CD14-positive monocyte (primary cell): ENCODE results near the gene GRM2. TPM values are rescaled to one million over a fixed set of nuclear protein-coding genes. Genes with fewer than 3 reads are reported as not detected.
A peak's percentile ranks its signal among the peaks of the same experiment; 100 is the strongest.

Source experiments
- DNase-seq, 3 donors: peaks; one replicate each; pipeline ENCODE4 v3.0.0-alpha.2; 2011 to 2022
- H2AFZ ChIP-seq: 2 replicates; pipeline ENCODE4 v1.6.0; 2012; ENCODE audit warnings: mild to moderate bottlenecking, low read depth, low read length, inconsistent platforms; ENCODE audit not compliant: insufficient read depth, poor library complexity, severe bottlenecking
- H3K27ac ChIP-seq, 2 donors: 1 replicate in 1 of 2; 2 replicates in 1 of 2; pipeline ENCODE4 v1.5.1; 2012 to 2013; ENCODE audit warnings: low read length in 2 of 2, control low read depth in 1 of 2, inconsistent platforms in 1 of 2, low read depth in 1 of 2, mild to moderate bottlenecking in 1 of 2
- H3K27me3 ChIP-seq, 2 donors: one replicate each; pipeline versions ENCODE4 v1.6.0 to v1.6.1; 2011 to 2013; ENCODE audit warnings: low read length in 2 of 2; ENCODE audit not compliant: control insufficient read depth in 2 of 2, insufficient read depth in 2 of 2
- H3K36me3 ChIP-seq, 2 donors: replicated peaks in 1 of 2; 1 replicate in 1 of 2; 2 replicates in 1 of 2; pipeline versions ENCODE4 v1.5.1 to v1.6.1; 2012 to 2013; ENCODE audit warnings: low read length in 2 of 2, control low read depth in 1 of 2, inconsistent platforms in 1 of 2, mild to moderate bottlenecking in 1 of 2; ENCODE audit not compliant: insufficient read depth in 2 of 2, control insufficient read depth in 1 of 2
- H3K4me1 ChIP-seq, 2 donors: 1 replicate in 1 of 2; 2 replicates in 1 of 2; pipeline versions ENCODE4 v1.5.1 to v1.6.1; 2012 to 2013; ENCODE audit warnings: low read length in 2 of 2, control low read depth in 1 of 2, inconsistent platforms in 1 of 2, mild to moderate bottlenecking in 1 of 2, moderate library complexity in 1 of 2; ENCODE audit not compliant: insufficient read depth in 2 of 2, control insufficient read depth in 1 of 2
- H3K4me2 ChIP-seq: replicated peaks from 2 replicates; pipeline ENCODE3; 2012; ENCODE audit warnings: low read length, moderate library complexity, mild to moderate bottlenecking; ENCODE audit not compliant: poor library complexity, severe bottlenecking; ENCODE audit errors: extremely low read depth
- H3K4me3 ChIP-seq, 3 experiments: fragments of 200-600 bp in 1 of 3; sonication (generic) in 1 of 3; replicated peaks in 1 of 3; 1 replicate in 2 of 3; 2 replicates in 1 of 3; pipeline ENCODE4 v1.5.1; 2011 to 2013; ENCODE audit warnings: low read length in 3 of 3, mild to moderate bottlenecking in 3 of 3, control low read depth in 2 of 3, low read depth in 2 of 3, inconsistent platforms in 1 of 3, moderate library complexity in 1 of 3
- H3K79me2 ChIP-seq: 2 replicates; pipeline ENCODE4 v1.6.0; 2012; ENCODE audit warnings: mild to moderate bottlenecking, control low read depth, inconsistent platforms, low read length, moderate library complexity; ENCODE audit not compliant: insufficient read depth
- H3K9ac ChIP-seq: 2 replicates; pipeline ENCODE4 v1.6.0; 2017; ENCODE audit warnings: low read length, mild to moderate bottlenecking; ENCODE audit not compliant: insufficient read depth, poor library complexity, severe bottlenecking
- H3K9me3 ChIP-seq, 2 donors: replicated peaks in 1 of 2; 1 replicate in 1 of 2; 2 replicates in 1 of 2; pipeline versions ENCODE4 v1.5.1 to v1.6.1; 2012 to 2013; ENCODE audit warnings: low read length in 2 of 2, control low read depth in 1 of 2; ENCODE audit not compliant: control insufficient read depth in 1 of 2, insufficient read depth in 1 of 2
- H4K20me1 ChIP-seq: 2 replicates; pipeline ENCODE4 v1.6.0; 2012; ENCODE audit warnings: mild to moderate bottlenecking, low read length, control low read depth, moderate library complexity; ENCODE audit not compliant: insufficient read depth
- H3K27ac Mint-ChIP-seq, 7 donors: one replicate each; pipeline ENCODE4 v1.8.0; 2020; ENCODE audit warnings: mild to moderate bottlenecking in 7 of 7, mixed read lengths in 7 of 7, moderate library complexity in 6 of 7, inconsistent platforms in 2 of 7
- H3K27me3 Mint-ChIP-seq, 3 donors: one replicate each; pipeline ENCODE4 v1.8.0; 2021 to 2022; ENCODE audit warnings: low read depth in 3 of 3, mild to moderate bottlenecking in 3 of 3, mixed read lengths in 3 of 3, moderate library complexity in 3 of 3, inconsistent platforms in 1 of 3
- H3K36me3 Mint-ChIP-seq, 2 donors: one replicate each; pipeline ENCODE4 v1.8.0; 2020; ENCODE audit warnings: mixed read lengths in 2 of 2, inconsistent platforms in 1 of 2, mild to moderate bottlenecking in 1 of 2
- H3K4me1 Mint-ChIP-seq: one replicate; pipeline ENCODE4 v1.8.0; 2020; ENCODE audit warnings: mild to moderate bottlenecking, mixed read lengths
- H3K4me3 Mint-ChIP-seq, 2 donors: one replicate each; pipeline ENCODE4 v1.8.0; 2020; ENCODE audit warnings: mild to moderate bottlenecking in 2 of 2, mixed read lengths in 2 of 2, moderate library complexity in 1 of 2
- H3K9me3 Mint-ChIP-seq, 7 donors: one replicate each; pipeline ENCODE4 v1.8.0; 2020 to 2022; ENCODE audit warnings: mixed read lengths in 7 of 7, mild to moderate bottlenecking in 6 of 7, moderate library complexity in 6 of 7, inconsistent platforms in 2 of 7
- WGBS: methylation state at CpG from one replicate; pipeline ENCODE4 v1.1.5; 2013; ENCODE audit warnings: missing lambda C conversion rate; ENCODE audit not compliant: insufficient coverage; 5-methylcytosine and 5-hydroxymethylcytosine counted together
- intact Hi-C, 2 donors: fragments of 100-400 bp; cut with micrococcal nuclease; formaldehyde crosslinking; loops; one replicate each; pipeline versions ENCODE4 v1.15.0 to v1.15.1; 2023
- polyA plus RNA-seq, 3 donors: library from polyadenylated mRNA; depleted of rRNA in 1 of 3; unstranded in 2 of 3; stranded (reverse) in 1 of 3; fragments of 300-500 nt in 2 of 3; fragments of >200 nt in 1 of 3; fragmentation: Illumina TruSeq in 2 of 3; gene quantifications; 1 replicate in 2 of 3; 2 replicates in 1 of 3; pipeline ENCODE4 v1.2.3, GENCODE V29; 2012 to 2021
- TF ChIP-seq, protein P1 (sequence below): fragments of 200-600 bp; IDR thresholded peaks from one replicate; pipeline ENCODE4 v1.8.0; 2022; ENCODE audit warnings: antibody characterized with exemption, mild to moderate bottlenecking

The GRM2 gene
- polyA plus RNA-seq, 3 donors, result 0.72 TPM; not detected in 2

DNA sequence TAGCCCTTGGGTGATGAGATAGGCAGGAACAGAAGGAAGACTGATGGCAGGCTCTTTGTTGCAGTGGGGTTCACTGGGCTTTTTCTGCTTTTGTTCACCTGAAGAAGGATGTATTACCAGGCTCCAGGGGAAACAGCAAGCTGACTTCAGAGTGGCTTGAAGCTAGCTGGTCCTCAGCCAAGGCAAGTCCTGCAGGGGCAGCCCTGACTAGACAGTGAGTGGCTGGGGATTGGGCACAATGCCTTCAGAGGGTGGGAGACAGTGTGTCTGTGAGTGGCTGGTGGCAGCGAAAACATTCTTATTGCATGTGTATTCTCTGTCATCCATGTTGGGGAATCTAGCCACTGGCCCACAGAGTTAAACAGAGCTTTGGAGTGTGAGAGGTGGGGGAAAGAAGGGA, 38.1 kb upstream of the GRM2 start:
- no CpG with 5 or more reads among the region's 1 CpG for WGBS
- Mint-ChIP-seq H3K9me3 (no peaks in the 10 kb centered on the region), H3K36me3 (peaks cover 12 to 19% of the 10 kb centered on the region in 2 donors), H3K27me3 (no peaks in the 10 kb centered on the region), H3K4me1 (peaks cover 57% of the 10 kb centered on the region), H3K4me3 (peak overlapping the region in 1 of 2 donors; percentile 36), H3K27ac (peak overlapping the region in 6 of 7 donors; percentile 55 to 91 (median 76))
- H3K36me3 ChIP-seq, result peaks cover 0 to 13% of the 10 kb centered on the region in 2 donors
- intact Hi-C loops, result no loop called here
- H3K4me2 ChIP-seq, result peak overlapping the region; percentile 99
- H3K4me1 ChIP-seq, result peaks cover 45 to 62% of the 10 kb centered on the region in 2 donors
- TF ChIP-seq, protein P1, sequence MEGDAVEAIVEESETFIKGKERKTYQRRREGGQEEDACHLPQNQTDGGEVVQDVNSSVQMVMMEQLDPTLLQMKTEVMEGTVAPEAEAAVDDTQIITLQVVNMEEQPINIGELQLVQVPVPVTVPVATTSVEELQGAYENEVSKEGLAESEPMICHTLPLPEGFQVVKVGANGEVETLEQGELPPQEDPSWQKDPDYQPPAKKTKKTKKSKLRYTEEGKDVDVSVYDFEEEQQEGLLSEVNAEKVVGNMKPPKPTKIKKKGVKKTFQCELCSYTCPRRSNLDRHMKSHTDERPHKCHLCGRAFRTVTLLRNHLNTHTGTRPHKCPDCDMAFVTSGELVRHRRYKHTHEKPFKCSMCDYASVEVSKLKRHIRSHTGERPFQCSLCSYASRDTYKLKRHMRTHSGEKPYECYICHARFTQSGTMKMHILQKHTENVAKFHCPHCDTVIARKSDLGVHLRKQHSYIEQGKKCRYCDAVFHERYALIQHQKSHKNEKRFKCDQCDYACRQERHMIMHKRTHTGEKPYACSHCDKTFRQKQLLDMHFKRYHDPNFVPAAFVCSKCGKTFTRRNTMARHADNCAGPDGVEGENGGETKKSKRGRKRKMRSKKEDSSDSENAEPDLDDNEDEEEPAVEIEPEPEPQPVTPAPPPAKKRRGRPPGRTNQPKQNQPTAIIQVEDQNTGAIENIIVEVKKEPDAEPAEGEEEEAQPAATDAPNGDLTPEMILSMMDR, result no peak
- DNase-seq, result no peak
- no peak overlapping the region for H3K9ac ChIP-seq
- peaks cover 23% of the 10 kb centered on the region for H3K79me2 ChIP-seq
- no peak overlapping the region for H2AFZ ChIP-seq
- no peaks in the 10 kb centered on the region for H3K27me3 ChIP-seq
- H3K4me3 ChIP-seq, result no peak overlapping the region
- peaks cover 12% of the 10 kb centered on the region for H4K20me1 ChIP-seq
- H3K9me3 ChIP-seq, result no peaks in the 10 kb centered on the region
- peak overlapping the region in 1 of 2 donors; percentile 81 for H3K27ac ChIP-seq

DNA sequence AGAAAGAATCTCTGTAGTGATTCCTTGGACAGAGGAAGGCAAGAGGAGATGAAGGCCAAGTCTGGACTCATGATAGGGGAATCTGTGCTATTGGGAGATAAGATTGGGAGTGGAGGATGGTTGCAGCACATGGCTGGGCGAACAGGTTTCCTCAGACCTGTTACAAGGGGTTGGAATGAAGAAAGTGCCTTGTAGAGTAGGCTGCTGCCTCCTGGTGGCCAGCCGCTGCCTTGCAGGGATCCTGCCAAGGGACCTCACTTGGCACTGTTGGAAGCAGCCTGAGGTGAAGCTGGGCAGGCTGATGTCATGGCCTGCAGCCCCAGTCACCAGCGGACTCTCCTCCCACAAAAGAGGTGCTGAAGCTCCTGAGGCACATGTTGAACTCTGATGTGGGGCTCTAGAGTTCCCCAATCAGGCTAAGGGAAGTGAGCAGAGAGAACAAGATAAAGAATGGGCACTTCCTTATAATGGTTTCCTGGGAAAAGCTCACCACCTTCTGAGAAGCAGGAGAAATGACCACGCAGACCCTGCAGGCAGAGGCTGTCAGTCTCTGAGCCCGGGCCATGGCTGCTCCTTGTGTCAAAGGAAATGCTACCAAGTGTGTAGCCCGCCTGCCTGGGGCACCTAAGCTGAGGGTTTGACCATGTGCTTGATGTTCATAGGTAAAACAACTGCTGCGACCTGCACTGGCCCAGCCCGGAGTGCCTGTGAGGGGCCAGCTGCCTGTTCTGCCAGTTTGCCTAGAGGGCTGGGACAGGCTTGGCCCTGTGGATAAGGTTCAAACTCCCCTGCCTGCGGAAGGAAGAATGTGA, 37.4 kb upstream of the GRM2 start:
- Histone ChIP-seq H2AFZ (no peak overlapping the region), H3K36me3 (peaks cover 4 to 12% of the 10 kb centered on the region in 2 donors), H3K27me3 (no peaks in the 10 kb centered on the region), H3K27ac (peak overlapping the region; percentile 81 to 89), H3K4me3 (peak overlapping the region in 1 of 3 experiments; percentile 95), H3K9ac (no peak overlapping the region), H4K20me1 (peaks cover 18% of the 10 kb centered on the region), H3K79me2 (peaks cover 30% of the 10 kb centered on the region), H3K4me1 (peaks cover 47 to 68% of the 10 kb centered on the region in 2 donors), H3K9me3 (no peaks in the 10 kb centered on the region), H3K4me2 (peak overlapping the region; percentile 99)
- intact Hi-C loops, result loop anchor here in 1 of 2 donors (2.0 kb wide), 2 partner anchors 169 to 279 kb away; partner anchors contain the start of genes DCAF1 and RBM15B
- Mint-ChIP-seq H3K27me3 (no peaks in the 10 kb centered on the region), H3K9me3 (no peaks in the 10 kb centered on the region), H3K4me3 (peak overlapping the region; percentile 36 to 57), H3K4me1 (peaks cover 64% of the 10 kb centered on the region), H3K27ac (peak overlapping the region; percentile 68 to 91 (median 86)), H3K36me3 (peaks cover 15 to 19% of the 10 kb centered on the region in 2 donors)
- TF ChIP-seq, protein P1, result peak; percentile 96
- WGBS, result 41% methylated on average over 8 of the region's 9 CpGs
- DNase-seq, result peak; percentile 78 to 83 (median 81)
